GM12865 (cell line): ENCODE data around the gene TPP1.

ENCODE experiments used
- DNase-seq: peaks from one replicate; pipeline ENCODE4 v3.0.0; 2010; ENCODE audit warnings: low read depth
- H3K4me3 ChIP-seq: 2 replicates; pipeline ENCODE4 v1.5.1; 2011; ENCODE audit warnings: mild to moderate bottlenecking, low read depth, low read length, control low read depth
- TF ChIP-seq, protein P1 (sequence below): IDR thresholded peaks from 2 replicates; pipeline ENCODE4 v1.5.1; 2011; ENCODE audit warnings: low read length, control low read depth, low read depth, inconsistent platforms; ENCODE audit not compliant: insufficient read depth; ENCODE audit errors: missing control alignments

The TPP1 gene

DNA sequence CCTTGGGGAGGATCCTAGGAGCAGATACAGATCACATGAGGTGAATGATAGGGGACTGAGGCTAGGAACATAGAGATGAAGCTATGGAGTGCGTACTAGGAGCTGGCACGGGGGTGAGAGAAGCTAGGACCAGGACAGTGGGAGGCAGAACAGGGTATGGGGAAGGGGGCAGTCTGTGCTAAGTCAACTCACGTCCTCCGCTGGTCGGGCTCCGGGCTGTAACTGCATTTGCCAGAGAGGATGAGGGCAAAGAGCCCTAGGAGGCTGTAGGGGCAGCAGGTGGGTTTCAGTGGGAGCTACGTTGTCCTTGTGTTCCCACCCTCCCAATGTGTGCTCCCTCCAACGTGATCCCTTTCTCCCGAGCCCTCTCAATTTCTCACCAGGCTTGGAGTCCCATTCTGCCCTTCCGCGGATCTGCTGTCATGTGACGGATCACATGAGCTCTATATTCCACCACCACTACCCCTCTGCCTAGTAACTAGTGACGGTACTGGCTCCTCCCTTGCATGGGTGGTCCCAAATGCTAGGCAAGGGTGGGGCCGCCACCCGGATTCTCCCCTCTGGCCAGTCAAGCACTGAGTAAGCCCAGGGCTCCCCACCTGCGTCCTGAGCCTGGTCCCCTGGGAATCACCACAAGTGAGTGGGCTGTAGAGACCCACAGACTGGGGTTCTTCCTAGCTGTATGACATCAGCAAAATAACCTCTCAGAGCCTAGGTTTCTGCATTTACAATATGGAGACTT, at the start of gene TPP1:
Gene TPP1 (minus strand): TSS at position 419 of the 742 bp plus-strand sequence. CDS start 22 bp downstream, at position 397.
- TF ChIP-seq, protein P1, sequence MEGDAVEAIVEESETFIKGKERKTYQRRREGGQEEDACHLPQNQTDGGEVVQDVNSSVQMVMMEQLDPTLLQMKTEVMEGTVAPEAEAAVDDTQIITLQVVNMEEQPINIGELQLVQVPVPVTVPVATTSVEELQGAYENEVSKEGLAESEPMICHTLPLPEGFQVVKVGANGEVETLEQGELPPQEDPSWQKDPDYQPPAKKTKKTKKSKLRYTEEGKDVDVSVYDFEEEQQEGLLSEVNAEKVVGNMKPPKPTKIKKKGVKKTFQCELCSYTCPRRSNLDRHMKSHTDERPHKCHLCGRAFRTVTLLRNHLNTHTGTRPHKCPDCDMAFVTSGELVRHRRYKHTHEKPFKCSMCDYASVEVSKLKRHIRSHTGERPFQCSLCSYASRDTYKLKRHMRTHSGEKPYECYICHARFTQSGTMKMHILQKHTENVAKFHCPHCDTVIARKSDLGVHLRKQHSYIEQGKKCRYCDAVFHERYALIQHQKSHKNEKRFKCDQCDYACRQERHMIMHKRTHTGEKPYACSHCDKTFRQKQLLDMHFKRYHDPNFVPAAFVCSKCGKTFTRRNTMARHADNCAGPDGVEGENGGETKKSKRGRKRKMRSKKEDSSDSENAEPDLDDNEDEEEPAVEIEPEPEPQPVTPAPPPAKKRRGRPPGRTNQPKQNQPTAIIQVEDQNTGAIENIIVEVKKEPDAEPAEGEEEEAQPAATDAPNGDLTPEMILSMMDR: no peak
- peak; percentile 94 for DNase-seq
- H3K4me3 ChIP-seq: peak within 1 kb of the TSS; percentile 90

DNA sequence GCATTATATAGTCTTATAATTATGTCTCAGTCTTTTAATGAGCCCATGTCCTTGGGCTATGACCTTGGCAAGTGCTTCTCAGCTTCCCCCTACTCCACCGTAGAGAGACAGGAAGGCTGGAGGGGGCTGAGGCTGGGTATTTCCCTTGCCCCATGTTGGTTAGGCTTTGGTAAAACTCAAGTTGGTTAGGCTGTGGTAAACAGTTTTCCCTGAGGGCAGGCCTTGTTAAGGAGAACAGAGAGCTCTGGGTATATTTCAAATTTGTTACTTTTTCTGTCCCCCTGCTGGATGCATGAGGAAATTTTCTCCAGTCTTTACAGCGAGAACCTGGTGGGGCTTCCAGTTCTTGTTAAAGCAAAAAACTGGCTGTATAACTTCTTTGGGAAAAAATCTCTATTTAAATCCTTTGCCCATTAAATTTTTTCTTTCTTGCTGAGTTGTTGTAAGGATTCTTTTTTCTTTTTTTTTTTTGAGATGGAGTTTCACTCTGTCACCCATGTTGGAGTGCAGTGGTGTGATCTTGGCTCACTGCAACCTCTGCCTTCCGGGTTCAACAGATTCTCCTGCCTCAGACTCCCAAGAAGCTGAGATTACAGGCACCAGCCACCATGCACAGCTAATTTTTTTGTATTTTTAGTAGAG, 48.6 kb upstream of the TPP1 start:
- TF ChIP-seq, protein P1: peak; percentile 49
- H3K4me3 ChIP-seq: no peak overlapping the region
- DNase-seq: peak; percentile 60

DNA sequence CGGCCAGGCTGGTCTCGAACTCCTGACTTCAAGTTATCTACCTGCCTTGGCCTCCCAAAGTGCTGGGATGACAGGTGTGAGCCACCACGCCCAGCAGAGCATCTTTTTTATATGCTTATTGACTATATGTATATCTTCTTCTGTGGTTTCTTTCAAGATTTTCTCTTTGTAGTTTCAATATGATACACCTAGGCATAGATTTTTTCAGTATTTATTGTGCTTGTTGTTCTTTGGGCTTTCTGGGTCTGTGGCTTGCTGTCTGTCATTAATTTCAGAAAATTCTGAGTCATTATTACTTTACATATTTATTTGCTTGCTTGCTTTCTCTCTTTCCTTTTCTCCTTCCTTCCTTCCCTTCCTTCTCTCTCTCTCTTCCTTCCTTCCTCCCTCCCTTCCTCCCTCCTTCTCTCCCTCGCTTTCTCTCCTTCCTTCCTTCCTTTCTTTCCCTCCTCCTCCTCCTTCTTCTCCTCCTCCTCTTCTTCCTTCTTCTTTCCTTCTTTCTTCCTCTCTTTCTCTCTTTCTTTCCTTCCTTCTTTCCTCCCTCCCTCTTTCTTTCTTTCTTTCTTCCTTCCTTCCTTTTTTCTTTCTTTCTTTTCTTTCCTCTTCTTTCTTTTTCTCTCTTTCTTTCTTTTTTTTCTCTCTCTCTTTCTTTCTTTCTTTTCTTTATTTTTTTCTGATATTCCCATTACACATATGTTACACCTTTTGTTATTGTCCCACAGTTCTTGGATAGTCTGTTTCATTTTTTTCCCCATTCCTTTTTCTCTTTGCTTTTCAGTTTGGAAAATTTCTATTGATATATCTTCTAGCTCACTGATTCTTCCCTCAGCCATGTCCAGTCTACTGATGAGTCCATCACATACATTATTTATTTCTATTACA, 47.3 kb upstream of the TPP1 start:
- no peak for DNase-seq
- H3K4me3 ChIP-seq: no peak overlapping the region
- TF ChIP-seq, protein P1: no peak

DNA sequence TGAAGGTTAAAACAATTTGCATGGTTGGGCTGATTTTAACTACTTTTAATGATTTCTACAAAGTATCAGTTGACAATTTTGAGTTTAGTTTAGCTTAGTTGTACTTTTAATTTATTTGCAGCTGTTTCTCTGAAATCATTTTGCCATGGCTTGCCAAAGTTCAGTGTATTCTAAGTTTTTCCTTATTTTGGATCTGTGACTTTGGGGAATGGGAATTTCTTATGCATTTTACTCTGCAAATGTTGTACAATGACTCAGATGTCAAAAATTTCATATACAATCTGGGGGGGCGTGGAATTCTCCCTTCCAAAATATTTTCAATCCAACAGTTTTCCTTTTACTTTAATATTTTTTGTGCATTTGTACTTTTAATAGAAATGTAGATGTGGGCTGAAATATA, 45.3 kb upstream of the TPP1 start:
- no peak for DNase-seq
- H3K4me3 ChIP-seq: no peak overlapping the region
- TF ChIP-seq, protein P1: no peak

DNA sequence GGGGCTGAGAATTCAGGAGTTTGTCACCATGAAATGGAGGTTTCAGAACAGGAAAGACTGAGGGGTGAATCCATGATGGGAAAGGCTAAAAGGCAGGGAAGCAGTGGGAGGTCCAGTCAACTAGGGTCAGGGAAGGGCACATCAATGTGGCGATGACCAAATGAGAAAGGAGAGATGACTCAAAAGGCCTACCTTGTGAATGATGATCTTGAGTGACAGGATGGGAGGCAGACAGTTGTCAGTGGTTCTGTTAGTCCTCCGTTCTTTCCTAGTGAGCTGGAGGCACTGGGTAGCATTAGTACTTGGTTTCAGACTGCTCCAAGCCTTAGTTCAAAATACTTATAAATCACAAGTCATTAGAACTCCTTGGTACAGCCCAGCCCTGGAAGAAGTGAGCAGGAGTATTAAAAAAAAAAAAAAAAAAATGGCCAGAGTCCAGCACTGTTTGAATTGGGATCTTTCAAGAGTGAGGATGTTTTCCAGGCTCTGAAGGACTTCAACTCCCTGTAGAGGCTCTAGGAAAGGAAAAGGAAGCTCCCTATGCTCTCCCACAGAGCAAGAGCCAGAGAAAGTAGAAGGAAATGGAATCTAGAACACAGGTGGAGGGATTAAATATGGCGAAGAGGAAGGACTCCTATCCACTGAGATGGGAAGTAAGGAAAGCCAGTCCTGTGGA, 44.7 kb upstream of the TPP1 start:
- no peak overlapping the region for H3K4me3 ChIP-seq
- TF ChIP-seq, protein P1: no peak
- DNase-seq: no peak

DNA sequence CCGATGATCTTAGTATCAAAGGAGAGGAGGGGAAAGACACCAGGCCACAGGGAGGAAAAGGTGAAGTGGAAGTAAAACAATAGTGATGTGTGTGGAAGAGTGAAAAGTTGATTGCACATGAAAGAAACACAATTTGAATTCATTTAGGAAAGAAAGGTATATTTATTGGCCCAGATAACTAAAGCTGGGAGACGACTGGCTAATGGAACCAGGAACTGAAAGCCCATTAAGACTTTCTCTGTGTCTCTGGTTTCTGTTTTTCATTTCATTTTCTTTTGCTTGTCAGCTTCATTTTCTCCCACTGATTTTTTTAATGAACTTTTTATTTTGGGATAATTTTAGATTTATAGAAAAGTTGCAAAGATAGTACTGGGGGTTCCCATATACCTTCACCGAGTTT, 41.5 kb upstream of the TPP1 start:
- TF ChIP-seq, protein P1: no peak
- no peak for DNase-seq

More for the DNA sequence above, 41.5 kb upstream of the TPP1 start:
- H3K4me3 ChIP-seq: no peak overlapping the region
